ENCODE data around the gene DUSP8. TPM values are rescaled to one million over a fixed set of nuclear protein-coding genes. Genes with fewer than 3 reads are reported as not detected.

The DUSP8 gene
- total RNA-seq, 4 donors from 2014 or later = 13.3 to 31.8 (median 19.8) TPM

DNA sequence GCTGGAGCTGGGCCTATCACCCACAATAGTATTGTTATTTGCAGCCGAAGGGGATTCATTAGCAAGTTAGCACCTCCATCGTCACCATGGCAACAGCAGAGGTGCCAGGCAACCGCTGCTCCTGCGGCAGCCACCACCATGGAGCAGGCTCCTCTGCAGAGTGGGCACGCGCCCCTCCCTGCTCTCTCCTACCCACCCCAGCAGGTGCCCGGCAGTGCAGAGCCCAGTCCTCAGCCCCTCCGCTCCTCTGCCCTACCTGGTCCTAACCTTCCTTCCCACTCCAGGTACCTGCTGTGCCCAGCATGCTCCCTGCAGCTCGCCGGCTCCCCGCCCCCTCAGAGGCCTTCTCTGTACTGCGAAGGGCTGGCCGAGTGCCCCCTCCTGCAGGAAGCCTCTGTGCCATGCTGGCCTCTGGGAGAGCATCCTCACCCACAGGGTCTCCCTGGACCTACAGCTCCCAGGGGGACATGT is 3.6 kb downstream of the DUSP8 start:
- H3K27ac ChIP-seq = peak overlapping the region; percentile 74 to 84 (median 83)
- H3K36me3 ChIP-seq = no peaks in the 10 kb centered on the region
- intact Hi-C loops (cut with DNase I; ENCODE audit: low total_unique reads) (loop anchor here (10.0 kb wide), 1 partner anchor 816 kb away; no protein-coding TSS in a partner anchor), in situ Hi-C loops (cut with MboI; ENCODE audit: low pct_ligation_motif_present in 1 of 4, low pct_unique_long_range_greater_than_20kb in 1 of 4, low sequenced_read_pairs in 3 of 4) (no loop called here)
- peaks cover 2% of the 10 kb centered on the region for H3K27me3 ChIP-seq
- H3K4me3 ChIP-seq = no peak overlapping the region
- no peak for DNase-seq
- 57 to 83% methylated on average over 1 to 13 of the region's 13 CpGs for WGBS, 2 donors (ENCODE audit: low coverage in 1 of 2)
- TF ChIP-seq EP300 (IDR thresholded peaks at IDR 0.05; ENCODE audit: low read depth) = no peak
- TF ChIP-seq, protein P1, sequence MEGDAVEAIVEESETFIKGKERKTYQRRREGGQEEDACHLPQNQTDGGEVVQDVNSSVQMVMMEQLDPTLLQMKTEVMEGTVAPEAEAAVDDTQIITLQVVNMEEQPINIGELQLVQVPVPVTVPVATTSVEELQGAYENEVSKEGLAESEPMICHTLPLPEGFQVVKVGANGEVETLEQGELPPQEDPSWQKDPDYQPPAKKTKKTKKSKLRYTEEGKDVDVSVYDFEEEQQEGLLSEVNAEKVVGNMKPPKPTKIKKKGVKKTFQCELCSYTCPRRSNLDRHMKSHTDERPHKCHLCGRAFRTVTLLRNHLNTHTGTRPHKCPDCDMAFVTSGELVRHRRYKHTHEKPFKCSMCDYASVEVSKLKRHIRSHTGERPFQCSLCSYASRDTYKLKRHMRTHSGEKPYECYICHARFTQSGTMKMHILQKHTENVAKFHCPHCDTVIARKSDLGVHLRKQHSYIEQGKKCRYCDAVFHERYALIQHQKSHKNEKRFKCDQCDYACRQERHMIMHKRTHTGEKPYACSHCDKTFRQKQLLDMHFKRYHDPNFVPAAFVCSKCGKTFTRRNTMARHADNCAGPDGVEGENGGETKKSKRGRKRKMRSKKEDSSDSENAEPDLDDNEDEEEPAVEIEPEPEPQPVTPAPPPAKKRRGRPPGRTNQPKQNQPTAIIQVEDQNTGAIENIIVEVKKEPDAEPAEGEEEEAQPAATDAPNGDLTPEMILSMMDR (IDR thresholded peaks at IDR 0.05) = no peak
- no peak for TF ChIP-seq POLR2A (IDR thresholded peaks at IDR 0.05)
- TF ChIP-seq POLR2AphosphoS5 (IDR thresholded peaks at IDR 0.05) = no peak
- peaks cover 38 to 76% (median 49%) of the 10 kb centered on the region in 4 donors for H3K4me1 ChIP-seq
- no peaks in the 10 kb centered on the region for H3K9me3 ChIP-seq

DNA sequence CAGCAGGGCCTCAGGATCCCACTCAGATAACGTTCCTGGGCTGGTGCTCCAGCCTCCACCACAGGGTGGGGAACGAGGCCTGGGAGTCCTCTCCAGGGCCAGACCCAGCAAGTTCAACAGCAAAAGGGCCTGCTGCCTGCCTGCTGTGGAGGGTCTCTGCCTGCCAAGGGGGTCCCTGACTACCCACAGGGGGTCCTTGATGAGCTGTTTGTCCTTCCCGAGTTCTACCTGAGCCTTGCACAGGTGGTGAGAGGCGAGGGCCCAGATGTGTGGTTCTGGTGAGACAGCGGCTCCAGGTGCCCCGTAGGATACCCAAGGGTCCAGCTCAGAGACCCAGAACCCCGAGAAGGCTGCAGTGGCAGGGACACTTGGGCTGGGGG is 4.4 kb downstream of the DUSP8 start:
- intact Hi-C loops (cut with DNase I; ENCODE audit: low total_unique reads) (loop anchor here (10.0 kb wide), 1 partner anchor 817 kb away; no protein-coding TSS in a partner anchor), in situ Hi-C loops (cut with MboI; ENCODE audit: low pct_ligation_motif_present in 1 of 4, low pct_unique_long_range_greater_than_20kb in 1 of 4, low sequenced_read_pairs in 3 of 4) (no loop called here)
- peaks cover 38 to 70% (median 43%) of the 10 kb centered on the region in 4 donors for H3K4me1 ChIP-seq
- peak overlapping the region in 2 of 4 donors; percentile 28 to 34 for H3K27ac ChIP-seq
- DNase-seq = no peak
- TF ChIP-seq POLR2AphosphoS5 (IDR thresholded peaks at IDR 0.05) = no peak
- no peak for TF ChIP-seq EP300 (IDR thresholded peaks at IDR 0.05; ENCODE audit: low read depth)
- TF ChIP-seq, protein P1 (IDR thresholded peaks at IDR 0.05) = no peak
- TF ChIP-seq POLR2A (IDR thresholded peaks at IDR 0.05) = no peak
- H3K4me3 ChIP-seq = no peak overlapping the region
- H3K27me3 ChIP-seq = peaks cover under 1% of the 10 kb centered on the region
- H3K36me3 ChIP-seq = no peaks in the 10 kb centered on the region
- H3K9me3 ChIP-seq = no peaks in the 10 kb centered on the region
- 79% methylated on average over 7 of the region's 7 CpGs; no CpG with 5 or more reads in 1 of the 2 donors for WGBS, 2 donors (ENCODE audit: low coverage in 1 of 2)

DNA sequence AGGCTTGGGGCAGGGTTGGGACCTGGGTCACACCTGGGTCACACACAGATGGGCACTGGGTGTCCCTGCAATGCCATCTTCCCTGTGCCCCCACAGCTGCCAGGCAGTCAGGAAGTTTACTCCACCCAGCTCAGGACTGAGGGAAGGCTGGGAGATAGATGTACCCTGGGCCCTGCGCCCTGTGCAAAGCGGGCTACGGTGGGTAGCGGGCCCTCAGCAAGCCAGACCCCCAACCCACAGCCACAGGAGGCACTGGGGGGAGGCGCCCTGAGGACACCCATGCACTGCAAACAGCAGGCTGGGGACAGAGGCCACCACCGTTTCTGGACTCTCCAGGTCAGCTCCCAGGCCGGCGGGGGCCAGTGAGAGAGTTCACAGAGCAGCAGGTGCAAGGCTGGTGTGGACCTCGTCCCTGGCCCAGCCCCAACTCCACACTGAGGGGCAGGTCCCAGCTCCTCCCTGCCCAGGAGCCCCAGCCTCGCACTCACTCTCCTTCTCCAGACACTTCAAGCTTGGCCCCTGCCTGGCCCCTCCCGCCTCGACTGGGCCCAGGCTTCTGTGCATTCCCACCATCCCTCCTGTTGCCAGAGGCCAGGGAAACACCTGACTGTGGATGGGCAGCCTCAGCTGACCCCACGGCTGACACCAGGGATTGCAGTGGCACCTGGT is 4.9 kb downstream of the DUSP8 start:
- TF ChIP-seq, protein P1 (IDR thresholded peaks at IDR 0.05) = no peak
- TF ChIP-seq EP300 (IDR thresholded peaks at IDR 0.05; ENCODE audit: low read depth) (no peak), POLR2A (IDR thresholded peaks at IDR 0.05) (no peak), POLR2AphosphoS5 (IDR thresholded peaks at IDR 0.05) (no peak)
- in situ Hi-C loops (cut with MboI; ENCODE audit: low pct_ligation_motif_present in 1 of 4, low pct_unique_long_range_greater_than_20kb in 1 of 4, low sequenced_read_pairs in 3 of 4) = no loop called here
- Histone ChIP-seq H3K4me1 (peaks cover 38 to 65% (median 43%) of the 10 kb centered on the region in 4 donors), H3K4me3 (no peak overlapping the region), H3K9me3 (no peaks in the 10 kb centered on the region), H3K36me3 (no peaks in the 10 kb centered on the region), H3K27me3 (no peaks in the 10 kb centered on the region), H3K27ac (peak overlapping the region in 2 of 4 donors; percentile 28 to 34)
- WGBS, 2 donors (ENCODE audit: low coverage in 1 of 2) = 43% methylated on average over 6 of the region's 13 CpGs; no CpG with 5 or more reads in 1 of the 2 donors
- DNase-seq = no peak
- intact Hi-C loops (cut with DNase I; ENCODE audit: low total_unique reads) = loop anchor here (10.0 kb wide), 1 partner anchor 818 kb away; no protein-coding TSS in a partner anchor

DNA sequence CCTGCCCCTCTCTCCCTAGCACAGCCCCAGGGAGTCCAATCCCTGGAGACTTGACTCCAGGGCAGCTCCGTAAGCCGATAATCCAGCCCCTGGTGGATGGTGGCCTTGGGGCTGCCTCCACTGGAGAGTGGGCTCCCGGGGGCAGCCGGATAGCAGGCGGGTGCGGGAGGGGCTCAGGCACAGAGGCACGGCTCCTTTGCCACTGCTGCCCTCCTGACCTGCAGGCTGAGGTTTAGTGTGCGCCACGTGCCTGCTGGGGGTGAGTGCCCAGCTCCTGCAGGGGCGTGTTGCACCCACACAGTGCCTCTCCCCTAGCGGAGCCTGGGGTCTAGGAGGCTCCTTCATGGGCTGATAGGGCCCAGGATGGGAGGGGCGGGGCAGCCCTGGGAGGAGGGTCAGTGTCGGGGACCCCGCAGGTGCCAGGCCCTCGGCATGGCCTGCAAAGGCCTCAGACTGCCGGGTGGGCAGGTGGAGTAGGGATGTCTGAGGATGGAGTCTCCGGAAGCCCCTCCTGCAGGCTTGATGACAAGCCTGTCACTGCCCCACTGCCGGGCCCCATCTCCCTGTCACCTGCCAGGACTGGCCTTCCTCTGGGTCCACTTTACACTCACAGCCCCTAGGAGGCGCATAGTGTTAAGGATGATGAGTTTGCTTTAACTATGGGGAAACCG is 5.6 kb downstream of the DUSP8 start:
- DNase-seq = no peak
- H3K27ac ChIP-seq = no peak overlapping the region
- 79% methylated on average over 20 of the region's 20 CpGs; no CpG with 5 or more reads in 1 of the 2 donors for WGBS, 2 donors (ENCODE audit: low coverage in 1 of 2)
- no peak overlapping the region for H3K4me3 ChIP-seq
- no peaks in the 10 kb centered on the region for H3K9me3 ChIP-seq
- no peaks in the 10 kb centered on the region for H3K27me3 ChIP-seq
- in situ Hi-C loops (cut with MboI; ENCODE audit: low pct_ligation_motif_present in 1 of 4, low pct_unique_long_range_greater_than_20kb in 1 of 4, low sequenced_read_pairs in 3 of 4) (no loop called here), intact Hi-C loops (cut with DNase I; ENCODE audit: low total_unique reads) (loop anchor here (10.0 kb wide), 1 partner anchor 818 kb away; no protein-coding TSS in a partner anchor)
- peaks cover 38 to 65% (median 43%) of the 10 kb centered on the region in 4 donors for H3K4me1 ChIP-seq
- no peaks in the 10 kb centered on the region for H3K36me3 ChIP-seq
- TF ChIP-seq, protein P1 (IDR thresholded peaks at IDR 0.05) = no peak
- TF ChIP-seq POLR2AphosphoS5 (IDR thresholded peaks at IDR 0.05) (no peak), POLR2A (IDR thresholded peaks at IDR 0.05) (no peak), EP300 (IDR thresholded peaks at IDR 0.05; ENCODE audit: low read depth) (no peak)
